Hematopoietic multipotent progenitor cell treated with erythropoietin and hydrocortisone succinate and interleukin-3 and kit ligand, for 15 days (in vitro differentiated cells): ENCODE data around the gene BPIFB6.

Source experiments
- DNase-seq: peaks from one replicate; pipeline ENCODE4 v3.0.0-alpha.2; 2015; ENCODE audit warnings: low spot score

The BPIFB6 gene

DNA sequence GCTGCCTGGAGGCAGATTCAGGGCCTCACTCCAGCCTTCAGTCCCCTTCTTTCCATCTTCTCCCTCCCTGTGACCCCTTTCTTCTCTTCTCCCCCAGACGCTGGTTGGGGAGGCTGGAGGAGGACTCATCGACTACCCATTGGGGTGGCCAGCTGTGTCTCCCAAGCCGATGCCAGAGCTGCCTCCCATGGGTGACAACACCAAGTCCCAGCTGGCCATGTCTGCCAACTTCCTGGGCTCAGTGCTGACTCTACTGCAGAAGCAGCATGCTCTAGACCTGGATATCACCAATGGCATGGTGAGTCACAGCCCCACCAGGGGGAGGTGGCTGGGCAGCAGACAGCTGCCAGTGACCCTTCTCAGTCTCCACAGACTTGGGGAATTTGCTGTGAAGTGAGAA is 60.9 kb downstream of the BPIFB6 start:
- no peak for DNase-seq

DNA sequence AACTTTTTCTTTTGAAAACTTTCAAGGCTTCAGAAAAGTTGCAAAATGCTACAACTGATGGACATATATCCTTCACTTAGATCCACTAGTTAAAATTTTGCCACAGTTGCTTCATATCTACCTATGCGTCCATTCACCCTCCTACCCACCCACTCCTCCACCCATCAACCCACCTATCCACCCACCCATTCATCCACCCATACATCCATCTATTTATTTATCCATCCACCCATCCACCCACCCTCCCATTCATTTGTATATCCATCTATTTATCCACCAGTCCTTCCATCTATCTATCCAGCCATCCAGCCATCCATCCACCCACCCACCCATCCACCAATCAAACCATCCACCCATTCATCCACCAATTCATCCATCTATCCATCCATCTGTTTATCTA is 61.6 kb downstream of the BPIFB6 start:
- no peak for DNase-seq

DNA sequence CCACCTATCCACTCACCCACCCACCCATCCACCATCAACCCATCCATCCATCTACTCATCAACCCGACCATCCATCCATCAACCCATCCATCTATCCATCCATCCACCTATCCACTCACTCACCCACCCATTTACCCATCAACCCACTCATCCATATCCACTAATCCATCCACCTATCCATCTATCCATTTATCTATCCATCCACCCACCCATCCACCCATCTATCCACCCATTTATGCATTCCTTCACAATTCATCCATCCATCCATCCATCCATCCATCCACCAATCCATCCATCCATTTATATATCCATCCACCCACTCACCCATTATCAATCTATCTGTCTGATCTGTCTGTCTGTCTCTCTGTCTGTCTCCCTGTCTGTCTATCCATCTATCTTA is 62.1 kb downstream of the BPIFB6 start:
- DNase-seq: no peak
